Activated CD4-positive, alpha-beta T cell treated with anti-CD3 and anti-CD28 coated beads for 36 hours (primary cell): Measurements from ENCODE around the gene TBL1X. TPM values are rescaled to one million over a fixed set of nuclear protein-coding genes. Genes with fewer than 3 reads are reported as not detected.

Experiments used
- ATAC-seq: fragments of 200-7000 bp; cut with Tn5 transposase; one replicate; pipeline ENCODE4 v1.10.0; 2021; ENCODE audit warnings: mild to moderate bottlenecking, moderate library complexity
- CTCF ChIA-PET: fragments of 350-600 bp; sonication (Branson Sonifier 250); formaldehyde crosslinking; loops from one replicate; lab custom pipeline; 2021; ENCODE audit warnings: antibody characterized with exemption; lab: Charles Lee
- POLR2A ChIA-PET: fragments of 350-600 bp; sonication (Branson Sonifier 250); formaldehyde crosslinking; loops from one replicate; lab custom pipeline; 2021; ENCODE audit warnings: antibody characterized with exemption, inconsistent platforms; lab: Charles Lee
- DNase-seq: peaks from one replicate; pipeline ENCODE4 v3.0.0-alpha.2; 2020
- H3K27ac Mint-ChIP-seq: one replicate; pipeline ENCODE4 v1.8.0; 2021; ENCODE audit warnings: mixed read lengths
- H3K27me3 Mint-ChIP-seq: one replicate; pipeline ENCODE4 v1.8.0; 2021; ENCODE audit warnings: mixed read lengths
- H3K36me3 Mint-ChIP-seq: one replicate; pipeline ENCODE4 v1.8.0; 2021; ENCODE audit warnings: low read depth, mixed read lengths
- H3K4me1 Mint-ChIP-seq: one replicate; pipeline ENCODE4 v1.8.0; 2021; ENCODE audit warnings: mixed read lengths
- H3K4me3 Mint-ChIP-seq: one replicate; pipeline ENCODE4 v1.8.0; 2021; ENCODE audit warnings: mild to moderate bottlenecking, moderate library complexity, mixed read lengths
- H3K9me3 Mint-ChIP-seq: one replicate; pipeline ENCODE4 v1.8.0; 2021; ENCODE audit warnings: low read depth, mixed read lengths
- intact Hi-C, 2 experiments: fragments of 100-400 bp; cut with DNase I in 1 of 2; cut with micrococcal nuclease in 1 of 2; formaldehyde crosslinking; loops; one replicate each; pipeline versions ENCODE4 v1.14.2 to v1.15.1; 2022 to 2024; cut with DNase I, micrococcal nuclease
- total RNA-seq, 2 experiments: library from RNA; stranded (reverse); gene quantifications; one replicate each; pipeline ENCODE4 v1.2.3, GENCODE V29; 2021

Gene TBL1X
- total RNA-seq, 2 experiments from 2014 or later = 21.2 to 24.2 TPM

DNA sequence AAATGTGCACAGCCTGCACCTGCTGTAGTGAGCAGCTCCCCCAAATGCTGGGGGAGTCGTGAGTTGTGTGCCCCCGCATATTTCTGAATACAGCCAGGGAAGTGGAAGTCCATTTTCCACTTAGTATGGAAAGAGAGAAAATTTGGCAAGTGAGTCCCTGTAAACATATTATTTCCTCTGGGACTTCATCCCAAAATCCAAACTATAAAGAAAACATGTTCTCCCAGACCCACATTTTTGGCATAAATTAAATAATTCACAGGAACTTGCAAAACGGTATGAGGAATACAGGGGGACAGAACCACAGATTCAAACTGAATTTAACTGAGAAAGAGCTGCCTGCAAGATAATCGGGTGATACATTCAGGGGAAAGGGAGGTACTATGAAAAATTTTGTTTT is 193.6 kb downstream of the TBL1X start:
- Mint-ChIP-seq H3K4me3 (no peak overlapping the region), H3K27me3 (no peaks in the 10 kb centered on the region), H3K36me3 (peaks cover 10% of the 10 kb centered on the region), H3K27ac (no peak overlapping the region), H3K4me1 (no peaks in the 10 kb centered on the region), H3K9me3 (no peaks in the 10 kb centered on the region)
- ChIA-PET CTCF (no interaction called here), POLR2A (no interaction called here)
- DNase-seq (no peak), ATAC-seq (no peak)
- intact Hi-C loops = no loop called here

DNA sequence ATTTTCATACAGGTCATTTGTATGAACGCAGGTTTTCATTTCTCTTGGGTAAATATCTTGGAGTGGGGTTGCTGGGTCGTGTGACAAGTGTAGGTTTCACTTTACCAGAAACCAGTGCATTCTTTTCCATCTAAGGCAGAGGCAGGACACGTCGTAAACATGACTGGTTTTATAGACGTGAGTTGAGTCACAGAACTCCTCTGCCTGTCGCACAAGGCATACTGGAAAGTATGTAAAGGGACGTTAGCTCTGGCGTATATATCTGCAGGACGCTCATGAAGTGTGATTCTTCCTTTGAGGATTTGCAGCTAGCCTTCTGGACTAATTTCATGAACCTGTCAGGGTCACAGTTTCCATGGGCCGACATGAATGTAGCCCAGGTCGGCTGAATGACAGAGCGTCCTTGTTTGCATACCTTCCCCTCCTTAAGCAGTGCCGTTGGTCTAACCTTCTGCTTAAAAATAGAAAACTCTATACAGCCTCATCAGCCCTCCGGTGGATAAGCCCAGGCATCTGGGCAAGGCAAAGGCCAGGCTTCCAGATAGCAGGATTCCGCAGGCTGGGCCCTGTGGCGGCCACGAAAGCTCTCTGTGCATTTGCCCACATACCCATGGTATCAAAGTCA is 194.8 kb downstream of the TBL1X start:
- H3K4me1 Mint-ChIP-seq = no peaks in the 10 kb centered on the region

DNA sequence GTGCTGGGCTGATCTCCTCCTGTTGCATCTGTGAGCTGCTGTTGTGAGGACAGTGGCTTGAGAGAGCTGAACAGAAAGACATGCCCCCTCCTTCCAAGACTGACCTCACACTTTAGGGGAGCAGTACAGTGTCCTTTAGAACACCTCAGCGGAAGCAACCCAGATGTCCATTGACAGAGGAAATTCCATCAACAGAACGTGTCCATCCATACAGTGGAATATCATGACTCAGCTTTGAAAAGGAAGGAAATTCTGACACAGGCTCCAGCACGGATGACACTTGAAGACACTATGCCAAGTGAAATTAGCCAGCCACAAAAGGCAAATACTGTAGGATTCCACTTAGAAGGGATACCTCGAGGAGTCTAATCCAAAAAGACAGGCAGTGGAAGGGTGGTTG is 197.3 kb downstream of the TBL1X start:
- H3K27me3 Mint-ChIP-seq = no peaks in the 10 kb centered on the region
- no peaks in the 10 kb centered on the region for H3K9me3 Mint-ChIP-seq
- no peak for DNase-seq
- CTCF ChIA-PET = no interaction called here
- no peaks in the 10 kb centered on the region for H3K4me1 Mint-ChIP-seq
- H3K36me3 Mint-ChIP-seq = peaks cover 2% of the 10 kb centered on the region
- ATAC-seq = no peak
- H3K4me3 Mint-ChIP-seq = no peak overlapping the region
- no peak overlapping the region for H3K27ac Mint-ChIP-seq
- POLR2A ChIA-PET = no interaction called here
- intact Hi-C loops = no loop called here

More for the DNA sequence above, 194.8 kb downstream of the TBL1X start:
- Mint-ChIP-seq H3K4me3 (no peak overlapping the region), H3K9me3 (no peaks in the 10 kb centered on the region), H3K36me3 (peaks cover 7% of the 10 kb centered on the region), H3K27ac (no peak overlapping the region), H3K27me3 (no peaks in the 10 kb centered on the region)
- intact Hi-C loops = no loop called here
- ChIA-PET POLR2A (no interaction called here), CTCF (interaction anchor here (1.1 kb wide), 1 partner anchor 9 kb away, joined by 4 read pairs; no protein-coding TSS in a partner anchor)
- ATAC-seq (no peak), DNase-seq (no peak)

DNA sequence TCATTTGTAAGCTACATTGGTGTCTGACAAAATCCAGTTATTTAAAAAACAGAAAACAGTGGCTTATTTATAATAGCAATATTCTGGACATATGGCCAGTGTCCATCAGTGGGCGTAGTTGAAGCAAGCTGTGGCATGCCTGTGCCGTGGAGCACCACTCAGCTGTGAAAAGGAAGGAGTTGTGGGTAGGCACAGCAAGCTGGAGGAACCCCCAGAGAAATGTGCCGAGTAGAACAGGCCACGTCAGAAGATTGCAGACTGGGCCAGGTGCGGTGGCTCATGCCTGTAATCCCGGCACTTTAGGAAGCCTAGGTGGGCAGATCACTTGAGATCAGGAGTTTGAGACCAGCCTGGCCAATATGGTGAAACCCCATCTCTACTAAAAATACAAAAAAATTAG is 198.4 kb downstream of the TBL1X start:
- intact Hi-C loops = no loop called here
- ATAC-seq = no peak

DNA sequence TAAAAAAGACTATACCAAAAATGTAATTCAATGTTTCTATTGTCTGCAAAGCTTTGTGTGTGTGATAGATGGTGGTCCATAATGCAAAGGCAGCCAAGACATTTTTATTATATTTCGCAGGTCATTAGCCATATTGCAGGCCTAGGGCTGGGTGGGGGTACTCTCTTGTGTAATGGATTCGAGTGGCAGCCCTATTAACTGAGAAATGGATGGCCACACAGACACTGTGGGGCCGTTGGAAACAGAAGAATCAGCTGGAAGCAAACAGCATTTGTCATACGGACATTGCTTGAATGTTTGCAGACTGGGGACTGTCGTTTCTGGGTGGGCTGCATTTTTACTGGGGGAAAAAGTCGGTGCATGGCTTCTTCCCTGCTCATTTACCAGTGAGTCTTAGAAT is 199.4 kb downstream of the TBL1X start:
- H3K4me1 Mint-ChIP-seq = no peaks in the 10 kb centered on the region
- no peaks in the 10 kb centered on the region for H3K27me3 Mint-ChIP-seq
- intact Hi-C loops = no loop called here
- no peak overlapping the region for H3K27ac Mint-ChIP-seq
- POLR2A ChIA-PET = no interaction called here
- ATAC-seq (no peak), DNase-seq (no peak)
- CTCF ChIA-PET = no interaction called here
- H3K4me3 Mint-ChIP-seq = no peak overlapping the region
- no peaks in the 10 kb centered on the region for H3K9me3 Mint-ChIP-seq
- peaks cover 2% of the 10 kb centered on the region for H3K36me3 Mint-ChIP-seq

More for the DNA sequence above, 198.4 kb downstream of the TBL1X start:
- DNase-seq = no peak
- CTCF ChIA-PET = no interaction called here
- H3K36me3 Mint-ChIP-seq = peaks cover 2% of the 10 kb centered on the region
- no peak overlapping the region for H3K4me3 Mint-ChIP-seq
- POLR2A ChIA-PET = no interaction called here
- no peaks in the 10 kb centered on the region for H3K9me3 Mint-ChIP-seq
- H3K4me1 Mint-ChIP-seq = no peaks in the 10 kb centered on the region
- H3K27ac Mint-ChIP-seq = no peak overlapping the region
- H3K27me3 Mint-ChIP-seq = no peaks in the 10 kb centered on the region

DNA sequence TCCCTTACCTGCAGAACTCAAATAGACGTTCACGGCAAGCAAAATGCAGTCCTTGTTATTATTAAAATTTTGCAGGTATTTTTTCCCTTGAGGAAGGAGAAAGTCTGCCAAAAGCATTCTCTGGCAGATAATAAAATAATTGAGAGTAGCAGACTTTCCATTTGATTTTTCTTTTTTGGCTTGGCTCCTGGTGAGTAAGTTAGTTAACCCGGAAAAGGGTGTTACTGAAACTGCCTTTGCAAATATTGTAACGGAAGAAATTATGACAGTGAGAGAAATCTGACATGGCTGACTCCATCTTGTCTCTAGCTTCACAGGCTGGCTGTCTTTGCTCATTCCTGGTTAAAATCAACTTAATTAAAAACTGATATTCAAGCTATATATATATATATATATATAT is 200.3 kb downstream of the TBL1X start:
- ChIA-PET CTCF (interaction anchor here (0.7 kb wide), 1 partner anchor 9 kb away, joined by 3 read pairs; no protein-coding TSS in a partner anchor), POLR2A (no interaction called here)
- Mint-ChIP-seq H3K36me3 (peaks cover 2% of the 10 kb centered on the region), H3K4me1 (no peaks in the 10 kb centered on the region), H3K4me3 (no peak overlapping the region), H3K27me3 (no peaks in the 10 kb centered on the region), H3K27ac (no peak overlapping the region), H3K9me3 (no peaks in the 10 kb centered on the region)
- intact Hi-C loops = no loop called here
- DNase-seq (no peak), ATAC-seq (no peak)

DNA sequence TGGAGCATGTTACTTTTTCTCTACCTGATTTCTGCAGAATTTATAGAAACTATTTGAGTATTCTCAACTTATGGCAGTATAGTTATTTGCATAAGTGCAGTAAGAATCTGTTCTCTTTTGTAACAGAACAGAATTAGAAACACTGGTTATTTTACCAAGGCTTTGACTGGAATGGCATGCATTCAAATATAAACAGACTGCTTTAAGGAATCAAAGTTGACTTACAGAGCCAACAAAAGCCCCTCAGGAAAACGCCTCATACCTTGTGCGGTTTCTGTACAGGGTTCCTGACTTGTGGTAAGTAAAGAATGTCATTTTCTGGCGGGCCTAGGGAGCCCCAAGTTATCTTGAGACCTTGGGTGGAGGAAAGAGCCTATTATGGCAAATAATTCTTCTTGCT is 203.7 kb downstream of the TBL1X start:
- Mint-ChIP-seq H3K4me1 (no peaks in the 10 kb centered on the region), H3K27ac (no peak overlapping the region), H3K4me3 (no peak overlapping the region), H3K9me3 (no peaks in the 10 kb centered on the region), H3K27me3 (no peaks in the 10 kb centered on the region), H3K36me3 (peaks cover 9% of the 10 kb centered on the region)
- intact Hi-C loops = no loop called here
- ChIA-PET CTCF (interaction anchor here (1.1 kb wide), 1 partner anchor 8 kb away, joined by 4 read pairs; no protein-coding TSS in a partner anchor), POLR2A (no interaction called here)
- ATAC-seq (no peak), DNase-seq (no peak)

DNA sequence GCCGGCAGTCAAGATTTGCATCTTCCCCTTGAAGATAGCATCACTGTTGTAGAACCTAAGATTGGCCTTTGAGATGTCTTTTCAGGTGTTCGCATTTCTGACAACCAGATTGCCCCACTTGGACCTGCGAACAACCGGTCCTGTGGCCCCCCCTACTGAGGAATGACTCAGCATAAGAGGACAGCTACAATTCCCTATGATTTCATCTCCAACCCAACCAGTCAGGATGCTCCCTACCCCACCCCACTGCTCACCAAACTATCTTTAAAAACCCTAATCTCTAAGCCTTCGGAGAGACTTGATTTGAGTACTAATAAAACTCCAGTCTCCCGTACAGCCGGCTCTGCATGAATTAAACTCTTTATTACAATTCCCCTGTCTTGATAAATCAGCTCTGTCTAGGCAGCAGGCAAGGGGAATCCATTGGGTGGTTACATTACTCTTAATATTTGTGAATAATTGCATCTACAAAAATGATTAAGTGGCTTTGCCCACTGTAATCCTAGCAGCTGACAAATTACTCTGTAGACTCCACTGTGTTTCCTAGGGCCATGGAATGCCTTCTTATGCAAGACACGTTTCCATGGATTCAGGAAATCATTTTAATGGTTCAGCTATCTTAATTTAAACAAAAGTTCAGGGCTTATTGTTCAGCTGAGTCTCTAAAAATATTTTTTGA is 205.4 kb downstream of the TBL1X start:
- no peak for DNase-seq
- no peaks in the 10 kb centered on the region for H3K4me1 Mint-ChIP-seq
- H3K36me3 Mint-ChIP-seq = peaks cover 15% of the 10 kb centered on the region
- H3K27ac Mint-ChIP-seq = no peak overlapping the region
- ATAC-seq = no peak
- no peaks in the 10 kb centered on the region for H3K27me3 Mint-ChIP-seq
- ChIA-PET CTCF (no interaction called here), POLR2A (no interaction called here)
- intact Hi-C loops = loop anchor here in 1 of 2 experiments (10.0 kb wide), 1 partner anchor 55 kb away; no protein-coding TSS in a partner anchor
- no peak overlapping the region for H3K4me3 Mint-ChIP-seq
- H3K9me3 Mint-ChIP-seq = no peaks in the 10 kb centered on the region

DNA sequence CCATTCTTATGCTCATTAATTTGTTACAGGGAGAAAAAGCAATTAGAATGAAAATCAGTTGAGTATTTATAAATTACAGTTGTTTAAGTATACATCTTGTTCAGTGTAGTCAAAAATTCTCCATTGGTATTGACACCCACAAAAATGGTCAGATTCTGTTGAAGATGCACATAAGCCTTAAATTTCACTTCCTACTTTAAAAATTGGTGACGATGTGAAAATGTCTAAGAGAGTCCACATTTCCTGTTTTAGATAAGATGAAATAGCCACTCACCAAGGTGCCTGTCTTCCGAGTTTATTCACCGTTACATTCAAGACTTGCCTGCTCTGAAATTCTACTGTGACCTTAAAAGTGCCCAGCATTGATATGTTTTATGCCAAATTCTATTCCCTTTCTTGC is 207.1 kb downstream of the TBL1X start:
- Mint-ChIP-seq H3K9me3 (no peaks in the 10 kb centered on the region), H3K27me3 (no peaks in the 10 kb centered on the region), H3K4me1 (peaks cover 6% of the 10 kb centered on the region), H3K4me3 (no peak overlapping the region), H3K36me3 (peaks cover 24% of the 10 kb centered on the region), H3K27ac (no peak overlapping the region)
- ChIA-PET POLR2A (no interaction called here), CTCF (no interaction called here)
- intact Hi-C loops = loop anchor here in 1 of 2 experiments (10.0 kb wide), 1 partner anchor 57 kb away; no protein-coding TSS in a partner anchor
- no peak for DNase-seq
- ATAC-seq = no peak

DNA sequence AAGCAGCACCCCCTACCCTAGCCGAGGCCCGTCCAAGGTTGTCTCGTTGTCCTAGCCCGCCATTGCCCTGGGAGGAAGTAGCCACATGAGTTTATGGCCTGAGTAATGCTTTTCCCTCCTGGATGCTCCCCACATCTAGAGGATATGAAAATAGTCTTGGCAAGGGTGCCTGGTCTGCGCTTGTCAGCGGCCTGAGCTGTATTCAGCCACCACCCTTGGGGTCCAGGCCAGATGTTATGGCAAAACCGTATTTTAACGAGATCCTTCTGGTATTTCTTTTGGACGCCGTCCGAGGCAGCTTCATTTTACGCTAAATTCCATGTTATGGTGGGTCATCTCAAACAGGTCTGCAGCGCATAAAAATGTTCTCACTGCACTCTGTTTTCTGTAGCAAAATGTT is 211.4 kb downstream of the TBL1X start:
- DNase-seq (no peak), ATAC-seq (no peak)
- ChIA-PET POLR2A (no interaction called here), CTCF (interaction anchor here (0.7 to 0.9 kb wide), 2 partner anchors 9 to 18 kb away, joined by 3 read pairs; no protein-coding TSS in a partner anchor)
- peaks cover 22% of the 10 kb centered on the region for H3K4me1 Mint-ChIP-seq
- no peaks in the 10 kb centered on the region for H3K9me3 Mint-ChIP-seq
- H3K27me3 Mint-ChIP-seq = no peaks in the 10 kb centered on the region
- intact Hi-C loops = loop anchor here (2.0 to 10.0 kb wide), 3 partner anchors 62 to 334 kb away; partner anchors contain the start of gene TBL1X (in 1 of the 2)
- H3K36me3 Mint-ChIP-seq = peaks cover 28% of the 10 kb centered on the region
- no peak overlapping the region for H3K27ac Mint-ChIP-seq
- H3K4me3 Mint-ChIP-seq = no peak overlapping the region

DNA sequence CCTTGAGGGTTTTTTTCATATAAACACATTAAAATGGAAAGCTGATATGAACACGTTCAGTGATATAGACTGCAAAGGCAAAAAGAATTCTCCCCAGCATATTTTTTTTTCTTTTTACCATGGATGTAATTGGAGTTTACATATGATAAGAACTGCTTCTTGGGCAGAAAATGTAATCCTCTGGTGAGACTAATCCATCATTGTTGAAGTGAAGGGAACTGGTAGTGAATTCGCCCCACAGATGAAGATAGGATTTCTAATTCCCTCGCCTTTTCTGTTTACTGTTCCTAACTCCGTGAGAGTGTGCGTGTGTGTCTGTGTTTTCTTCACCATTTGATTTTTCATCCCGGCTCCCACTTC is 211.9 kb downstream of the TBL1X start:
- intact Hi-C loops = loop anchor here (1.0 to 10.0 kb wide), 7 partner anchors 62 to 445 kb away; partner anchors contain the start of gene TBL1X (in 1 of the 2)
- ATAC-seq (no peak), DNase-seq (no peak)
- H3K27ac Mint-ChIP-seq = peak overlapping the region; percentile 19
- H3K4me1 Mint-ChIP-seq = peaks cover 22% of the 10 kb centered on the region
- H3K27me3 Mint-ChIP-seq = no peaks in the 10 kb centered on the region
- no peak overlapping the region for H3K4me3 Mint-ChIP-seq
- CTCF ChIA-PET = interaction anchor here (0.7 to 1.2 kb wide), 3 partner anchors 9 to 363 kb away, joined by 3 read pairs; no protein-coding TSS in a partner anchor
- H3K36me3 Mint-ChIP-seq = peaks cover 28% of the 10 kb centered on the region
- POLR2A ChIA-PET = no interaction called here
- no peaks in the 10 kb centered on the region for H3K9me3 Mint-ChIP-seq
